ENCODE measurements around the gene FOXL3.
"Not testable (repeated sequence)": the region's sequence is repeated elsewhere in the genome, so short reads cannot be mapped to it uniquely, and the experiment has no call there.

FOXL3 gene

GRCh38 chr7:327991-328702 lies 38.2 kb downstream of the FOXL3 start:
- in situ Hi-C loops (cut with MboI; ENCODE audit: low sequenced_read_pairs): no loop called here
- H3K36me3 ChIP-seq (replicated peaks): no peaks in the 10 kb centered on the region

GRCh38 chr7:329691-330281 lies 39.8 kb downstream of the FOXL3 start:
- in situ Hi-C loops (cut with MboI; ENCODE audit: low sequenced_read_pairs): no loop called here
- Histone ChIP-seq H3K9me3 (0 out of 2 replicates have a peak, but pooled peaks cover 2% of the 10 kb centered on the region), H3K4me3 (no peak overlapping the region), H3K27me3 (ENCODE audit: low read depth) (no peaks in the 10 kb centered on the region), H3K4me1 (no peaks in the 10 kb centered on the region; the same call in 1 of the 2 replicates), H3K36me3 (replicated peaks) (no peaks in the 10 kb centered on the region)
- DNase-seq (ENCODE audit: low spot score in 2 of 2): no peak

More at GRCh38 chr7:327991-328702, 38.2 kb downstream of the FOXL3 start:
- Histone ChIP-seq H3K4me1 (no peaks in the 10 kb centered on the region; the same call in 1 of the 2 replicates), H3K9me3 (0 out of 2 replicates have a peak, but pooled peaks cover 2% of the 10 kb centered on the region), H3K4me3 (no peak overlapping the region), H3K27me3 (ENCODE audit: low read depth) (no peaks in the 10 kb centered on the region)
- DNase-seq (ENCODE audit: low spot score in 2 of 2): no peak

GRCh38 chr7:330511-331230 lies 40.7 kb downstream of the FOXL3 start:
- no peak for DNase-seq (ENCODE audit: low spot score in 2 of 2)
- no peak overlapping the region for H3K4me3 ChIP-seq
- 0 out of 2 replicates have a peak, but pooled peaks cover 2% of the 10 kb centered on the region for H3K9me3 ChIP-seq
- no peaks in the 10 kb centered on the region for H3K36me3 ChIP-seq (replicated peaks)
- H3K4me1 ChIP-seq: no peaks in the 10 kb centered on the region; the same call in 1 of the 2 replicates
- in situ Hi-C loops (cut with MboI; ENCODE audit: low sequenced_read_pairs): no loop called here
- H3K27me3 ChIP-seq (ENCODE audit: low read depth): no peaks in the 10 kb centered on the region

GRCh38 chr7:332020-332517 lies 42.1 kb downstream of the FOXL3 start:
- Histone ChIP-seq H3K9me3 (0 out of 2 replicates have a peak, but pooled peaks cover 2% of the 10 kb centered on the region), H3K36me3 (replicated peaks) (no peaks in the 10 kb centered on the region), H3K27me3 (ENCODE audit: low read depth) (no peaks in the 10 kb centered on the region), H3K4me1 (no peaks in the 10 kb centered on the region; the same call in 1 of the 2 replicates), H3K4me3 (no peak overlapping the region)
- in situ Hi-C loops (cut with MboI; ENCODE audit: low sequenced_read_pairs): no loop called here
- DNase-seq (ENCODE audit: low spot score in 2 of 2): no peak

DNA sequence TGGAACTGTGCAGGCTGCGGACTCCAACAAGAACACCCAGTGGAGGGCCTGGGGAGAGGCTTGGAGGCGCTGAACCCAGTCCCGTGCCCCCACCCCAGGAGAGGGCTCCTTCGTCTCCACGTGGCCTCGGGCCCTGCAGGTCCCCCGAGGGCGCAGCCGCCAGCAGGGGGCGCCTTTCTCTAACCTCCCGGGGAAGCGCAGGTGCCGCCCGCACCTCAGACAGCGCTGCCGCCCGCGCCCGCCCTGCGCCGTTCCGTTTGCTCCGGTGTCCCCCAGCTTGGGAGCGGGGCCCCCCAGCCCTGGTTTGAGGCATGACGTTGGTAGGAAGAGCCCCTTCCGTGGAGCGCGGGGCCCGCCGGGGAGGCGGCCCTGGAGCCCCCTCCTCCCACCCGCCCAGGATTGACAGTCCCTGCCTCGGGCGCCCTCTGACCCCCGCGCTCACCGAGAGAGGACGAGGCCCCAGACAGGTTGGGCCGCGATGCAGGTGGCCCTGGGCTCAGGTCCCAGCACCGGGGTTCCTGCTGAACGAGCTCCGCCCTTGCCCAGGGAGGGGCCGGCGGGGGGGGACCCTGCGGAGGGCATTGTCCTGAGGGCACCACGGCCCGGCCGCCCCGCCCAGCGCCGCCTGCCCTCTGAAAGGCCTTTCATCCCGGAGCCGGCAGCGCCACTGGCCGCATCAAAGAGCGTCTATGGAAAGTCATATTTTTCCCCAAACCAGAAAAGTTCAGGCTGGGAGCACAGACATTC lies 42.8 kb downstream of the FOXL3 start:
- H3K27me3 ChIP-seq (ENCODE audit: low read depth): no peaks in the 10 kb centered on the region
- H3K9me3 ChIP-seq: 0 out of 2 replicates have a peak, but pooled peaks cover 2% of the 10 kb centered on the region
- H3K4me1 ChIP-seq: no peaks in the 10 kb centered on the region; the same call in 1 of the 2 replicates
- DNase-seq (ENCODE audit: low spot score in 2 of 2): peak; percentile 30 to 89
- no peaks in the 10 kb centered on the region for H3K36me3 ChIP-seq (replicated peaks)
- peak overlapping the region; percentile 23 for H3K4me3 ChIP-seq
- in situ Hi-C loops (cut with MboI; ENCODE audit: low sequenced_read_pairs): no loop called here

DNA sequence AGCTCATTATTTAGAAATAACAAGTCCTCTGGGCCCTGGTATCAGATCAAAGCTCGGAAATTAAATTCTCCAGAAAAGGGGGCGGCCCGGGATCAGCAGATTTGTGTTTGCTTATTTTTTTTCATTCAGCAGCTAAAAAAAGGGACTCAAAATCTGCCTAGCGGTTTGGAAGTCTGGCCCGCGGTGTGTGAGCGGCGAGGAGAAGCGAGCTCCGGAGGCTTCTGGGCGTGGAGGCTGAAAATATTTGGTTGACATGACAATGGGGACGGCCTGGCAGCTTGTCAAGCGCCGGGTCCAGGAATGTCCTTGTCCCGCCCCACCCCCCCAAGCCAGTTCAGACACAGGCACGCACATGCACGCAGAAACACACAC lies 43.4 kb downstream of the FOXL3 start:
- H3K9me3 ChIP-seq: 0 out of 2 replicates have a peak, but pooled peaks cover 2% of the 10 kb centered on the region
- no peaks in the 10 kb centered on the region for H3K36me3 ChIP-seq (replicated peaks)
- H3K4me1 ChIP-seq: no peaks in the 10 kb centered on the region; the same call in 1 of the 2 replicates
- peak in 1 of 2 experiments; percentile 68 for DNase-seq (ENCODE audit: low spot score in 2 of 2)
- in situ Hi-C loops (cut with MboI; ENCODE audit: low sequenced_read_pairs): no loop called here
- no peak overlapping the region for H3K4me3 ChIP-seq
- H3K27me3 ChIP-seq (ENCODE audit: low read depth): no peaks in the 10 kb centered on the region

DNA sequence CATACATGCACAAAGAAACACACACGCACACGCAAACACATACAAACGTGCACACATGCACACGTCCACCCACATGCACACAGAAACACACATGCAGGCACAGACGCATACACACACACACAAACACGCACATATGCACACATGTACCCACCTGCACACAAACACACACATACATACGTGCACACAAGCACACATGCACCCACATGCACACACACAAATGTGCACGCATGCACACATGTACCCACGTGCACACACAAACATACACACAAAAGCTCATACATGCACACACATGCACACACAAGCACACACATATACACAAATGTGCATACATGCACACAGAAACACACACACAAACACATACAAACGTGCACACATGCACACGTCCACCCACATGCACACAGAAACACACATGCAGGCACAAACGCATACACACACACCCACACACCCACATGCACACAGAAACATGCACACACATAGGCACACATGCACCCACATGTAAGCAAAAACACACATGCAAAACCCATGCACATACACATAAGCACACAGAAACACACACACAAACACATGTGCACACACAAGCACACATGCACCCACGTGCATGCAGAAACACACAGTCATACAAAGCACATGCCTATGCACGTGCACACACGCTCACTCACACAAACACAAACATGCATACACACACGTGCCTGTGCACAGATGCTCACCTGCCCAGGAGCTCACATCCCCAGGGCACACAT lies 44.8 kb downstream of the FOXL3 start:
- DNase-seq (ENCODE audit: low spot score in 2 of 2): no peak
- Histone ChIP-seq H3K4me3 (no peak overlapping the region), H3K9me3 (no peaks in the 10 kb centered on the region), H3K27me3 (ENCODE audit: low read depth) (no peaks in the 10 kb centered on the region), H3K4me1 (no peaks in the 10 kb centered on the region; the same call in 1 of the 2 replicates), H3K36me3 (replicated peaks) (no peaks in the 10 kb centered on the region)
- in situ Hi-C loops (cut with MboI; ENCODE audit: low sequenced_read_pairs): no loop called here

DNA sequence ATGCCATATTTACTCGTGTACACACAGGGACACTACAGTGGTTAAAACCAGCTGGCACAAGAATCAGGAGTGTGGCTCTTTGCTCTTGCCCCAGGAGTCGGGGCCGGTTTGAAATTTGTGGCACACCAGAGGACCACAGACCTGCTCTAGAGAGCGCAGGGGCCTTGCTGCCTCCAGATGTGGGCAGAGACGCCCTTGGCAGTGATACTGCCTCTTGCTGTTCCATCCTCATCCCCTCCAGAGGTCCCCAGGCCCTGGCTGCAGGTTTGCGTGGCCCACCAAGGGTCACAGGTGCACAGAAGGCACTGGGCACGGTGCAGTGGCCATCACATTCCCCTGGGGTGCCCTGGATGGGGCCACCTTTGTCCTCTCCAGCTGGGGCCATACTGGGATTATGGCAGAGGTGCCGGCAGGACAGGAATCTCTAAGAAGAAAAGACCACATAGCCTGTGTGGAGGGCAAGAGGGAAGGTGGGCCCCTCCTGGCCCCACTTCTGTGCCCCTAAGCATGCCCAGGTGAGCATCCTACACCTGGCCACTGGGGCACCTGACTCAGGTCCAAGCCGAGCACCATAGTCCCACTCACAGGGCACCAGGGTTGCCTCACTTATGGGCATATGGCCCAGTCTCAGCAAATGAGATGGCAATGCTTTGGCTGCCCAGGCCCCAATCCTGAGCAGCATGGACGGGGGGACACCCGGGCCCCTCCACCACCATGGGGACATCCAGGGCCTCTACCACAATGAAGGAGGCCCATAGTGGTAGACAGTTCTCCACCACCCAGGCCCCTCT lies 45.6 kb downstream of the FOXL3 start:
- no peaks in the 10 kb centered on the region for H3K36me3 ChIP-seq (replicated peaks)
- no peak overlapping the region for H3K4me3 ChIP-seq
- H3K9me3 ChIP-seq: no peaks in the 10 kb centered on the region
- DNase-seq (ENCODE audit: low spot score in 2 of 2): no peak
- H3K27me3 ChIP-seq (ENCODE audit: low read depth): no peaks in the 10 kb centered on the region
- no peaks in the 10 kb centered on the region; the same call in 1 of the 2 replicates for H3K4me1 ChIP-seq
- in situ Hi-C loops (cut with MboI; ENCODE audit: low sequenced_read_pairs): no loop called here

DNA sequence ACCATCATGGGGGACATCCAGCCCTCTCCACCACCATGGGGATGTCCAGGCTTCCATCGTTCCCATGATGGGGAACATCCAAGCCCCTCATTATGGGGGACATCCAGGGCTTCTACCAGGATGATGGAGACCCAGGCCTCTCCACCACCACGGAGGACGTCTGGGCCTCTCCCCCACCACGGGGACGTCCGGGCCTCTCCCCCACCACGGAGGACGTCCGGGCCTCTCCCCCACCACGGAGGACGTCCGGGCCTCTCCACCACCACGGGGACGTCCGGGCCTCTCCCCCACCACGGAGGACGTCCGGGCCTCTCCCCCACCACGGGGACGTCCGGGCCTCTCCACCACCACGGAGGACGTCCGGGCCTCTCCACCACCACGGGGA lies 46.2 kb downstream of the FOXL3 start:
- H3K27me3 ChIP-seq (ENCODE audit: low read depth); H3K9me3 ChIP-seq; H3K4me3 ChIP-seq; H3K36me3 ChIP-seq (replicated peaks); in situ Hi-C loops (cut with MboI; ENCODE audit: low sequenced_read_pairs); H3K4me1 ChIP-seq; DNase-seq (ENCODE audit: low spot score in 2 of 2): not testable (repeated sequence)

GRCh38 chr7:336810-337566 lies 47.0 kb downstream of the FOXL3 start:
- in situ Hi-C loops (cut with MboI; ENCODE audit: low sequenced_read_pairs): no loop called here

DNA sequence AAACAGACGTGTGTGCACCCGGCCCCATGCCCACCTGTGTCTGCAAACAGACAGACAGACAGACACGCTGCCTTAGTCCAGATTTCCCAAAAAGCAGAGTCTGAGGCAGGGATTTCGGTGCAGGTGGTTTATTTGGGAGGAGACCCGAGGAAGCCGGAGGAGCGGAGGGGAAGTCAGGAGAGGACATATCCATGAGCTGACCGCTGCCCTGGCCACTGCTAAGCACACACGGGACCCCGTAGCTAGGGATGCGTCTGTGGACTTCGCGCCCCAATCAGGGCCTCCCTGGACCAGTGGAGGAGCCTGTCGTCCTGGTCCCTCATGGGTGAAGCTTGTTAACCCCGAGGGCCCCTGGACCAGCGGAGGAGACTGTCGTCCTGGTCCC lies 47.6 kb downstream of the FOXL3 start:
- H3K27me3 ChIP-seq (ENCODE audit: low read depth): no peaks in the 10 kb centered on the region
- DNase-seq (ENCODE audit: low spot score in 2 of 2): no peak
- H3K36me3 ChIP-seq (replicated peaks): no peaks in the 10 kb centered on the region
- no peaks in the 10 kb centered on the region for H3K9me3 ChIP-seq
- no peaks in the 10 kb centered on the region; the same call in 1 of the 2 replicates for H3K4me1 ChIP-seq
- in situ Hi-C loops (cut with MboI; ENCODE audit: low sequenced_read_pairs): no loop called here
- H3K4me3 ChIP-seq: no peak overlapping the region

More at GRCh38 chr7:336810-337566, 47.0 kb downstream of the FOXL3 start:
- DNase-seq (ENCODE audit: low spot score in 2 of 2): no peak
- Histone ChIP-seq H3K4me1 (no peaks in the 10 kb centered on the region; the same call in 1 of the 2 replicates), H3K36me3 (replicated peaks) (no peaks in the 10 kb centered on the region), H3K9me3 (no peaks in the 10 kb centered on the region), H3K4me3 (no peak overlapping the region), H3K27me3 (ENCODE audit: low read depth) (no peaks in the 10 kb centered on the region)
